Urinary bladder (tissue), 4 donors: ENCODE results near the gene PHKG2. TPM values are rescaled to one million over a fixed set of nuclear protein-coding genes. Genes with fewer than 3 reads are reported as not detected.

Experiments used
- DNase-seq: peaks from one replicate; pipeline ENCODE4 v3.0.0-alpha.2; 2015; ENCODE audit errors: extremely low spot score
- H3K27ac ChIP-seq: one replicate; pipeline ENCODE4 v1.5.1; 2013; ENCODE audit warnings: low read depth, mild to moderate bottlenecking, moderate library complexity
- H3K36me3 ChIP-seq: one replicate; pipeline ENCODE4 v1.6.1; 2013; ENCODE audit warnings: mild to moderate bottlenecking, moderate library complexity; ENCODE audit not compliant: insufficient read depth
- H3K4me1 ChIP-seq: one replicate; pipeline ENCODE4 v1.6.1; 2013; ENCODE audit warnings: mild to moderate bottlenecking, moderate library complexity; ENCODE audit not compliant: insufficient read depth
- H3K4me3 ChIP-seq: one replicate; pipeline ENCODE4 v1.5.1; 2013; ENCODE audit warnings: low read depth, low read length
- WGBS: extraction: QIAGEN DNeasy Blood & Tissue Kit; methylation state at CpG from one replicate; pipeline ENCODE4 v1.1.7; 2013; 5-methylcytosine and 5-hydroxymethylcytosine counted together
- polyA plus RNA-seq: library from polyadenylated mRNA; stranded (reverse); fragments of 200-250 nt; gene quantifications from one replicate; pipeline ENCODE4 v1.2.3, GENCODE V29; 2013
- total RNA-seq: library from RNA; depleted of rRNA; stranded (reverse); fragments of >200 nt; gene quantifications from one replicate; pipeline ENCODE4 v1.2.3, GENCODE V29; 2014
- donor health status: healthy with polysubstance abuse.
- donor health status: healthy.

Gene PHKG2
- total and polyA plus RNA-seq, 2 donors: 9.1 to 28.9 TPM

DNA sequence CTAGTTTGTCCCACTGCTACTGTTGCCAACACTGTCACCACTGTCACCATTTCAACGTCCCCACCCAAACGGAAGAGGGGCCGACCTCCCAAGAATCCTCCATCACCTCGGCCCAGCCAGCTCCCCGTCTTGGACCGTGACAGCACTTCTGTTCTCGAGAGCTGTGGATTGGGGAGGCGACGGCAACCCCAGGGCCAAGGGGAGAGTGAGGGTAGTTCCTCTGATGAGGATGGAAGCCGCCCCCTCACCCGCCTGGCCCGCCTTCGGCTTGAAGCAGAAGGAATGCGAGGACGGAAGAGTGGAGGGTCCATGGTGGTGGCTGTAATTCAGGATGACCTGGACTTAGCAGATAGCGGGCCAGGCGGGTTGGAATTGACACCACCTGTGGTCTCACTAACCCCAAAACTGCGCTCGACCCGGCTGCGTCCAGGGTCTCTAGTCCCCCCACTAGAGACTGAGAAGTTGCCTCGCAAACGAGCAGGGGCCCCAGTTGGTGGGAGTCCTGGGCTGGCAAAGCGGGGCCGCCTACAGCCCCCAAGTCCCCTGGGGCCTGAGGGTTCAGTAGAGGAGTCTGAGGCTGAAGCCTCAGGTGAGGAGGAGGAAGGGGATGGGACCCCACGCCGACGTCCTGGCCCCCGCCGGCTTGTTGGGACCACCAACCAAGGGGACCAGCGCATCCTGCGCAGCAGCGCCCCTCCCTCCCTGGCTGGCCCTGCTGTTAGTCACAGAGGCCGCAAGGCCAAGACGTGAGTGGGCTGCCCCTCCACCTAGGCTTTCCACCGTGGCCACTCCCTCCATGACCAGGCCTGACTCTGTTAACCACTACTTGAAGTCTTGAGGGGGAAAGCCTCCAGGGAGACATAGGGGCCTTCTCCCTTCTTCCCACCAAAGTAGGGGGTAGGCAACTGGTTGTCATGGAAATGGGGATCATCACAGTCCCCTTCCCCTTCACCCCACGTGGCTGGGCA is 9.0 kb upstream of the PHKG2 start:
- no peaks in the 10 kb centered on the region for H3K4me1 ChIP-seq
- DNase-seq: no peak
- H3K4me3 ChIP-seq: no peak overlapping the region
- 87% methylated on average over 37 of the region's 37 CpGs for WGBS
- peaks cover 6% of the 10 kb centered on the region for H3K36me3 ChIP-seq
- H3K27ac ChIP-seq: peak overlapping the region; percentile 33

DNA sequence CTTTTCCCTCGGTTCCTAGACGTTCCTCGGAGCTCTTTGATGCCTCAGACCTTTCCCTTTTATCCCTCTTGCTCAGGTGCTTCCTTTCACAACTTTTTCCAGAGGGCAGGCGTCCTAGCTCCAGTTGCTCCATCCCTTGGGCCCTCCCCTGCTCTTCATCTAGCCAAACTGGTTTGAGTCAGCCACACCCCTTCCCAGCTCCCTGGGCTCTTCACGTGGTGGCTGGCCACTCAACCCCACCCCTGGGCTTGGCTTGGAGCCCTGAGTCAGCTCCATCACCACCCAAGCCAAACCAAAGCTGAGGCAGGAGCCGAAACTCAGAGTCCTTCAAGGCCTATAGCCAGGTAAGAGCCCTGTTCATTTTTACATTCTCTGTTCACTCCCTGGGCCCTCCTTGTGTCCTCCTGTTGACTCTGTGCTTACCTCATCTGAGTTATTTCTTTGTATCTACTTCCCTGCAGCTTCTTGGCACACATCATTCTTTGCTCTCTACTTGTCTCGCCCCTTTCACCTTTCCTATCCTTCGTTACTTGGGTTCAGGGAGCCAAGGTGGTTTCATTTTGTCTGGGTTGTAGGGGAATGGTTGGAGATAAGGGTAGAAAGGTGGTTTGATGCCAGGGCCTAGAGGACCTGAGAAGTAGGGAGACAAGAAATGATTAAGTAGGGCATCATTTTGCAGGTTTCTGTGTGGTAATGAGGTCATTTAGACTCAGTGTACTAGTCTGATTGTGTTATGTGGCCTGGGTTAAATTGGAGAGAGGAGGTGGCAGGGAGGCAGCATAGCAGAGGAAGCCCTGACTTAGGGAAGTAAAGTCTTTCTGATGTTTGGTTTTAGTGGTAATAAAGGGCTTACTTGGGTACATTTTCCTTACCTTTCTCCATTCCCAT is 7.6 kb upstream of the PHKG2 start:
- peak; percentile 73 for DNase-seq
- peaks cover 6% of the 10 kb centered on the region for H3K36me3 ChIP-seq
- H3K27ac ChIP-seq: peak overlapping the region; percentile 66
- WGBS: 46% methylated on average over 8 of the region's 8 CpGs
- H3K4me1 ChIP-seq: no peaks in the 10 kb centered on the region
- H3K4me3 ChIP-seq: no peak overlapping the region

DNA sequence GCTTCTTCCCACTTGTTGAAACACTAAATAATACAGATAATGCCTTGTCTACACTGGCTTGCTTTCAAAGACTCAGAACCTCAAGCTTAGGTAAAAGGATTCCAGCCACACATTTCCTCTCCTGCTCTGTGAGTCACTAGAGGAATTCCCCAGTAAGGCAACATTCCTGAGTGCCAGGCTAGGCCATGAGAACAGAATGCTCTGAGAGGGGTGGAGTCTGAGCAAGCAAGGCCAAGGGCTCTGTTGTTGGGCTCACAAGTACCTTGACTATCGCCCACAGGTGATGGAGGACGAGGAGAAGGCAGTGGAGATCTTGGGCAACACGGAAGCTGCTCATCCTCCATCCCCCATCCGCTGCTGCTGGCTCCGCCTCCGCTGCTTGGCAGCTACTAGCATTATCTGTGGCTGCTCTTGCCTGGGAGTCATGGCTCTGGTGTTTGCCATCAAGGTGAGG is 6.7 kb upstream of the PHKG2 start:
- peak overlapping the region; percentile 66 for H3K27ac ChIP-seq
- H3K4me3 ChIP-seq: no peak overlapping the region
- DNase-seq: peak; percentile 70
- peaks cover 6% of the 10 kb centered on the region for H3K36me3 ChIP-seq
- H3K4me1 ChIP-seq: no peaks in the 10 kb centered on the region
- WGBS: 81% methylated on average over 6 of the region's 6 CpGs

GRCh38 chr16:30743716-30744115 is 4.5 kb upstream of the PHKG2 start:
- no peak for DNase-seq
- H3K27ac ChIP-seq: no peak overlapping the region
- H3K4me3 ChIP-seq: no peak overlapping the region
- H3K36me3 ChIP-seq: peaks cover under 1% of the 10 kb centered on the region
- 91% methylated on average over 11 of the region's 11 CpGs for WGBS
- H3K4me1 ChIP-seq: no peaks in the 10 kb centered on the region

DNA sequence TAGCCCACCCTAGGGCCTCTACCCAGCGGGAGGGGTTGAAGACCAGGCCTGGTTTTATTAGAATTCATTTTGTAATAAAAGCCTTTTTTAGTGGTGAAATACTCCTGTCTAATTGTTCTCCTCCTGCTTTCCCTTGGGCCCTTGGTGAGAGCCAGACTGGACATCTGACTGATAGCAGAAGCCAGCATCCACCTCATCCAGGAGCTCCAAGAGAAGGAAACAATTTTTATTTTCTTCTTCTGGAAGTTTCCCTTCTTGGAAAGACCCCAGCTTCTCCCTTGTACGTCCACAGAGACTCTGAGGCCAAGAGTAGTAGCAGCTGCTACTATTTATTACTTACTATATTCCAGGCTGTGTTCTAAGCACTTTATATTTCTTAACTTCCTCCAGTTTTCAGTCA is 4.0 kb upstream of the PHKG2 start:
- no peak overlapping the region for H3K27ac ChIP-seq
- no peak overlapping the region for H3K4me3 ChIP-seq
- WGBS: 68% methylated on average over 2 of the region's 2 CpGs
- DNase-seq: no peak
- H3K4me1 ChIP-seq: no peaks in the 10 kb centered on the region
- H3K36me3 ChIP-seq: no peaks in the 10 kb centered on the region

DNA sequence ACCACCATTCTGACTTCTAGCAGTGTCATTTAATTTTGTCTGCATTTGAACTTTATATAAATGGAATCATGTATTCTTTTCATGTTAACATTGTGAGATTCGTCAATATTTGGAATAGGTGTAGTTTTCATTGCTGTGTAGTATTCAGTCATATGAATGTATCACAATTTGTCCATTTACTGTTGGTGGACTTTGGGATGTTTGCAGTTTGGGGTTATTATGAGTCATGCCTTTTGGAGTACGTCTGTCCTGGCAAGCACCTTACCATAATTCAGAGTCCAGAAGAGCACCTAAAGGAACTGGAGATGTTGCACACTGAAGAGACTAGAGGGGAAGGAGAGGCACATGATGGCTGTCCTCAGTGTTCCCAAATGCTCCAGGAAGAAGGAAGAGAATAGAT is 3.1 kb upstream of the PHKG2 start:
- H3K36me3 ChIP-seq: no peaks in the 10 kb centered on the region
- no peak overlapping the region for H3K27ac ChIP-seq
- no peak overlapping the region for H3K4me3 ChIP-seq
- 82% methylated on average over 2 of the region's 2 CpGs for WGBS
- no peak for DNase-seq
- H3K4me1 ChIP-seq: no peaks in the 10 kb centered on the region

DNA sequence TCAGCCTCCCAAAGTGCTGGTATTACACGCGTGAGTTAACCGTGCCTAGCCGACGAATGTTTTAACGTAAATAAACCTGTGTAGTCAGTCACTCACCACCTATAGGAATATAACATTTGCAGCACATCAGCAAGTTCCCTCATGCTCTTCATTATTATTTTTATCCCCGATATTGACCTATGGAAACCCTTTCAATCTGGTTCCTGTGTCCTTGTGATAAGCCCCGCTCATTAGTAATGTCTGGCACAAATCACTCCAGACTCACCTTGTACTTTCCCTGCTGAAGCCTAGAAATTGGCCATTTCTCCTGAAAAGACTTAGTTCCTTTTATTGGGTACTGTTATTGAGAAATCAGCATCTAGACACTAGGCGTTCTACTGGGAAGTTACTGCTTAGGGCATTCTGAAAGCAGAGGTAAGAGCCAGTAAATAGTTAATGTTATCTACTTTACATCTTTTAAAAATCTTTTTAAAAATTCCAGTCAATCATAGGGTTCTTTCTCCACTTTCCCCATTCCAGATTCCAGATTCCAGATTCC is 1.5 kb upstream of the PHKG2 start:
- DNase-seq: no peak
- 90% methylated on average over 9 of the region's 9 CpGs for WGBS

GRCh38 chr16:30747331-30747730 is 894 bp upstream of the PHKG2 start:
- 33% methylated on average over 3 of the region's 3 CpGs for WGBS
- Histone ChIP-seq H3K27ac (peak overlapping the region; percentile 78), H3K4me3 (peak overlapping the region; percentile 39), H3K4me1 (no peaks in the 10 kb centered on the region), H3K36me3 (no peaks in the 10 kb centered on the region)
- no peak for DNase-seq

More for the DNA sequence above, 1.5 kb upstream of the PHKG2 start:
- Histone ChIP-seq H3K4me1 (no peaks in the 10 kb centered on the region), H3K4me3 (no peak overlapping the region), H3K36me3 (no peaks in the 10 kb centered on the region), H3K27ac (no peak overlapping the region)

GRCh38 chr16:30748634-30749445 is 615 bp downstream of the PHKG2 start:
- H3K4me1 ChIP-seq: no peaks in the 10 kb centered on the region
- 14% methylated on average over 36 of the region's 36 CpGs for WGBS
- H3K27ac ChIP-seq: peak overlapping the region; percentile 76
- peak overlapping the region; percentile 96 for H3K4me3 ChIP-seq
- no peak for DNase-seq
- no peaks in the 10 kb centered on the region for H3K36me3 ChIP-seq

DNA sequence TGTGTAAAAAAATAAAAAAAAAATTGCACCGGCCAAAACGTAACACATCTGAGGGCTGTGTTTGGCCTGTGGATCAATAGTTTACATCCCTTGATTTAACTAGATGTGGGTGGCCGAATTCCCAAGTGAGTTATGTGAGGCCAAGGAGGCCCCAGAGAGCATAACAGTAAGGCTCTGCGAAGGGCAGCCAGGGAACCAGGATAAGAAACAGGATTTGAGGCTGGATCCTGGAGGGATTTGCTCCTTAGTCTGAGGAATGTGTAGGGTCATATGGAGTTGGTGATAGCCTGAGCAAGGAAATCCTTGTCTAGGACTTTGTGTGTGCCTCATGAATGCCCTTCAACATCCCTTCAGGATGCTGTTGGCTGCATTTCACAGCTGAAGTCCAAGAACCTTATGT is 2.0 kb downstream of the PHKG2 start:
- no peak overlapping the region for H3K4me3 ChIP-seq
- no peak overlapping the region for H3K27ac ChIP-seq
- H3K36me3 ChIP-seq: no peaks in the 10 kb centered on the region
- 73% methylated on average over 4 of the region's 4 CpGs for WGBS
- no peaks in the 10 kb centered on the region for H3K4me1 ChIP-seq
- no peak for DNase-seq

- Histone ChIP-seq H3K36me3 (no peaks in the 10 kb centered on the region), H3K27ac (no peak overlapping the region), H3K4me3 (no peak overlapping the region), H3K4me1 (no peaks in the 10 kb centered on the region)
- 93% methylated on average over 20 of the region's 20 CpGs for WGBS
- no peak for DNase-seq
These were observed 2.7 kb downstream of the PHKG2 start for GRCh38 chr16:30750876-30751465.

GRCh38 chr16:30753596-30753995 is 5.4 kb downstream of the PHKG2 start:
- H3K36me3 ChIP-seq: no peaks in the 10 kb centered on the region
- no peaks in the 10 kb centered on the region for H3K4me1 ChIP-seq
- no peak overlapping the region for H3K27ac ChIP-seq
- WGBS: 77% methylated on average over 4 of the region's 4 CpGs
- no peak for DNase-seq
- no peak overlapping the region for H3K4me3 ChIP-seq
